Glutamatergic neuron (in vitro differentiated cells): ENCODE data around the gene SMIM10L2A. TPM values are rescaled to one million over a fixed set of nuclear protein-coding genes. Genes with fewer than 3 reads are reported as not detected.

Experiments used
- DNase-seq: peaks from one replicate; pipeline ENCODE4 v3.0.0; 2022
- H3K27ac Mint-ChIP-seq: one replicate; pipeline ENCODE4 v1.8.0; 2020; ENCODE audit warnings: mild to moderate bottlenecking, mixed read lengths, inconsistent platforms; ENCODE audit not compliant: unreplicated experiment
- H3K27me3 Mint-ChIP-seq: one replicate; pipeline ENCODE4 v1.8.0; 2020; ENCODE audit warnings: mild to moderate bottlenecking, moderate library complexity, mixed read lengths, inconsistent platforms; ENCODE audit not compliant: unreplicated experiment
- H3K36me3 Mint-ChIP-seq: one replicate; pipeline ENCODE4 v1.8.0; 2020; ENCODE audit warnings: mild to moderate bottlenecking, mixed read lengths, inconsistent platforms; ENCODE audit not compliant: unreplicated experiment
- H3K4me1 Mint-ChIP-seq: one replicate; pipeline ENCODE4 v1.8.0; 2020; ENCODE audit warnings: mild to moderate bottlenecking, low read depth, mixed read lengths, inconsistent platforms; ENCODE audit not compliant: unreplicated experiment
- H3K4me3 Mint-ChIP-seq: one replicate; pipeline ENCODE4 v1.8.0; 2020; ENCODE audit warnings: mild to moderate bottlenecking, mixed read lengths, inconsistent platforms; ENCODE audit not compliant: unreplicated experiment
- H3K9me3 Mint-ChIP-seq: one replicate; pipeline ENCODE4 v1.8.0; 2020; ENCODE audit warnings: mild to moderate bottlenecking, moderate library complexity, mixed read lengths, inconsistent platforms; ENCODE audit not compliant: unreplicated experiment
- CTCF ChIP-seq: fragments of 200-600 bp; sonication (generic); IDR thresholded peaks from one replicate; pipeline ENCODE4 v1.5.0; 2021; ENCODE audit not compliant: partially characterized antibody, unreplicated experiment
- total RNA-seq: library from RNA; stranded (reverse); fragmentation: NEBNext Ultra II Directional; extraction: Animal tissue kit (Norgen Biotek cat#: 25700); gene quantifications from one replicate; pipeline ENCODE4 v1.2.1, GENCODE V29; 2021; ENCODE audit not compliant: unreplicated experiment

Gene SMIM10L2A
- total RNA-seq, 1 donor from 2014 or later, result 3.4 TPM

GRCh38 chrX:135384161-135384836, 37.4 kb upstream of the SMIM10L2A start:
- no peak for DNase-seq
- Mint-ChIP-seq H3K4me3 (no peak overlapping the region), H3K27ac (no peak overlapping the region), H3K36me3 (no peaks in the 10 kb centered on the region), H3K27me3 (peaks cover 1% of the 10 kb centered on the region), H3K9me3 (no peaks in the 10 kb centered on the region), H3K4me1 (no peaks in the 10 kb centered on the region)
- TF ChIP-seq CTCF, result no peak

DNA sequence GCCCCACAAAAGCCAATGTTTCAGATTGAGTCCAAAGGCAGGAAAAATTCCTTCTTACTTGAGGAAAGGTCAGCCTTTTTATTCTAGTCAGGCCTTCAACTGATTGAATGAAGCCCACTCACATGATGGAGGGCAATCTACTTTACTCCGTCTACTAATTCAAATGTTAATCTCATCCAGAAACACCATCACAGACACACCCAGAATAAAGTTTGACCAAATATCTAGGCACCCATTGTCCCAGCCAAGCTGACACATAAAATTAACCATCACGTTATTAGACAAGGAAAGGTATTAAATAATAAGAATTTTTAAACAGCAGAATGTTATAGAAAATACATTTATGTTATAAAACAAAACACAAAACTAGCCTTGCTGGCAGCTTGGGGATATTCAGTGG, 32.9 kb upstream of the SMIM10L2A start:
- Mint-ChIP-seq H3K9me3 (no peaks in the 10 kb centered on the region), H3K4me1 (no peaks in the 10 kb centered on the region), H3K27me3 (peaks cover 1% of the 10 kb centered on the region), H3K4me3 (no peak overlapping the region), H3K27ac (no peak overlapping the region), H3K36me3 (no peaks in the 10 kb centered on the region)
- no peak for DNase-seq
- no peak for TF ChIP-seq CTCF

DNA sequence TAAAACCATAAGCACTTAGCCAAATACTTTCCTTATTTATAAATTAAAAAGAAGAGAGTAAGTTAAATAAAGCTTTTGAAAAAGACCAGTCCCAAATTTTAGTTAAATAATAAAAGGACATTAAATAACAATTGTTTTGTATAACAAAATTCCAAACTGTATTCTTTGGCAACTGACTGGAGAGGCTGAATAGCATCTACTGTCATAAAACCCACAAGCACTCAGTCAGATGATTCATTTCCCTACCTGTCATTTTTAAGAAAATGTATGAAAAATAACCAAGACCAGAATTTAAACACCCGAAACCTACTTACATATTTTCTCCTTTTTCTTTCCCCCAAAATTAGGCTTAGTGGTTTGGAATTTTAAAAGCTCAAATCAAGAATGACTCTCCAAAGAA, 32.5 kb upstream of the SMIM10L2A start:
- H3K36me3 Mint-ChIP-seq, result no peaks in the 10 kb centered on the region
- H3K27ac Mint-ChIP-seq, result no peak overlapping the region
- H3K4me3 Mint-ChIP-seq, result no peak overlapping the region
- no peak for DNase-seq
- peaks cover 1% of the 10 kb centered on the region for H3K27me3 Mint-ChIP-seq
- TF ChIP-seq CTCF, result no peak
- no peaks in the 10 kb centered on the region for H3K4me1 Mint-ChIP-seq
- H3K9me3 Mint-ChIP-seq, result no peaks in the 10 kb centered on the region

- Mint-ChIP-seq H3K4me3 (no peak overlapping the region), H3K4me1 (no peaks in the 10 kb centered on the region), H3K27me3 (peaks cover 1% of the 10 kb centered on the region), H3K27ac (no peak overlapping the region), H3K9me3 (no peaks in the 10 kb centered on the region), H3K36me3 (no peaks in the 10 kb centered on the region)
- DNase-seq, result no peak
- TF ChIP-seq CTCF, result no peak
Measured at GRCh38 chrX:135389717-135390116, 32.0 kb upstream of the SMIM10L2A start.

- no peak for TF ChIP-seq CTCF
- Mint-ChIP-seq H3K27me3 (peaks cover 1% of the 10 kb centered on the region), H3K36me3 (no peaks in the 10 kb centered on the region), H3K27ac (no peak overlapping the region), H3K9me3 (no peaks in the 10 kb centered on the region), H3K4me1 (no peaks in the 10 kb centered on the region), H3K4me3 (no peak overlapping the region)
- no peak for DNase-seq
Measured at GRCh38 chrX:135391734-135392133, 30.0 kb upstream of the SMIM10L2A start.
